Erythroblast (primary cell): ENCODE data around the gene MLIP.

Experiments used
- DNase-seq, 2 experiments: peaks; one replicate each; lab custom pipeline; 2025; lab: John Stamatoyannopoulos, UW
- GATA1 ChIP-seq: IDR thresholded peaks from 2 replicates; pipeline ENCODE4 v1.6.1; 2011; ENCODE audit warnings: low read depth, mild to moderate bottlenecking, control low read depth, low read length, moderate library complexity
- POLR2A ChIP-seq: IDR thresholded peaks from 2 replicates; pipeline ENCODE4 v1.6.1; 2011; ENCODE audit warnings: mild to moderate bottlenecking, low read length

Gene MLIP

DNA sequence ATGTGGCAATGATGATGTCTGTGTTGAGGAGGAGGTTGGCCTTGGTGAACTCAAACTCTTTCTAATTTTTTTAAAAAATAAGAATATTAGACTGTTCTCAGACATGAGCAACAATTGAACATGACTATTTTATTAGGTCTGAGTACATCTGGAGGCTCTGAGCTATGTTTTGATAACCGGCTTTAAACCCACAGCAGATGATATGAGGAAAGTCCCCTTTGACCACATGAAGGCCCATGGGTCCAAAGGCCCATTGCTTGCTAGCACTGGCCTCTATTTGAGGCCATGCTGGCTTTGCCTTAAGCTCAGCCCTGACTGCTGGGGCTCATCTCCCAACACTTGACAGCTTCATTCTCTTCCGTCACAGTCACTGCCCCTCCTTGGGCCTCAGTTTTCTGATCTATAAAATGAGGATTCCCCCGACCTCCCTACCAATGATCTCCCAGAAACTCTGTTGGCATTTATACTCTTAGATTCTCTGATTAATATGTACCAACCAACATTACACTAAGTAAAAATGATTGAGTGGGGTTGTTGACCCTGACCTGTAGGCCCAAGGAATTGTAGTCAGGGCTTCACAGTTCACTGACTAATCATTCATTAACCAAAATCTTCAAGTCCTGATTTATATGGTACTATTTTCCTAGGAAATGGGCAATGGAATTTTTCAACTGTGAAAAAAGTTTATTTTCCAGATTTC is 173.1 kb downstream of the MLIP start:
- no peak for DNase-seq
- TF ChIP-seq POLR2A (no peak), GATA1 (no peak)

DNA sequence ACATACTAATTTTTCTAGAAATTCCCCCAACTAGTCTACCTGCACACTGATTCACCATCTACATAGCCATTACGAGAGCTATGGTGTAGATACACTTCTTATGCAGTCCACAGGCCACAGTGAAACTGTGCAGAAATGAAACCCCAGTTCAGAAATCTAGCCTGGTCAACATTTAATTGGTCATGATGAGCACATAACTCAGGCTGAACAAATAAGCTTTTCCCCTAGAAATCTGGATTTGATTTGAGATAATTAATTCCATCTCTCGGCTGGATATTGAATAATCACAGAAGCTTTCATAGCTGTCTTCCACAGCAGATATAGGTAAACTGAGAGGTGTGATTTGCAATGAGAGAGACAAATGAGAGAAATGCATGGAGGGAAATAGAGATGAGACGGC is 174.4 kb downstream of the MLIP start:
- DNase-seq, result no peak
- TF ChIP-seq POLR2A (no peak), GATA1 (no peak)

DNA sequence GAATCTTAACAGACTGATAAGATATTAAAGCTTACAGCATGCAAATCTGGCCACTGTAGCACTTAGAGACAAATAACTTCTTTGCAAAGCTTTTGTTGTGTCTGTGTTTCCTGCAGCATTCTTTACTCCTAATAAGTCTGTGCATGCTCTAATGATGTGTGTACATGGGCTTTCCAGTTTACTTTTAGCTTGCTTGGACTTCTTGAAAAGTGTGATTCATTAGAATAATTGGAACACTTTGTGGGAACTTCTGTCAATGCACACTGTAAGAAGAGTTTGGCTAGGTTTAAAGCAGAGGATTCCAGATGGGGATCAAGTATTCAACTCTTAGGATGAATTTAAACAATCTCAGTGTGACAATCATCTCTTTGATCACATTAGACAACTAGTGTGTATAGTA is 174.9 kb downstream of the MLIP start:
- no peak for TF ChIP-seq POLR2A
- no peak for DNase-seq

DNA sequence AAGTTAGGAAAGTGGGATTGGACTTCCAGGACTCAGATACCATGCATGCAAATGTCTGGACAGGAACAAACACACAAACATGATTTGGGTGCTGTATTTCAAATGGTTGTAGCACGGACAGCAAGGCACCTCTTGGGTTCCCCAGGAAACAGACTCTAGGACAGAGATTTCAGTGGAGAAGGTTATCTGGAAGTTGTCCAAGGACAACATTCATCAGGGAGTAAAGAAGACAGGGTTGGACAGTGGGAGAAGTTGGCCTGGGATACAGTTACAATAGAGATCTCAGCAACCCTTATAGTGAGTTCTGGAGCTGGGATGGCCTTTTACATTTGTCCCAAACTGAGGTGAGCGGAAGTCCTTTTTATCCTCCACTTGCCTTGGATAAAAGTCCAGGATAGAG is 177.2 kb downstream of the MLIP start:
- TF ChIP-seq GATA1 (no peak), POLR2A (no peak)
- DNase-seq, result no peak

DNA sequence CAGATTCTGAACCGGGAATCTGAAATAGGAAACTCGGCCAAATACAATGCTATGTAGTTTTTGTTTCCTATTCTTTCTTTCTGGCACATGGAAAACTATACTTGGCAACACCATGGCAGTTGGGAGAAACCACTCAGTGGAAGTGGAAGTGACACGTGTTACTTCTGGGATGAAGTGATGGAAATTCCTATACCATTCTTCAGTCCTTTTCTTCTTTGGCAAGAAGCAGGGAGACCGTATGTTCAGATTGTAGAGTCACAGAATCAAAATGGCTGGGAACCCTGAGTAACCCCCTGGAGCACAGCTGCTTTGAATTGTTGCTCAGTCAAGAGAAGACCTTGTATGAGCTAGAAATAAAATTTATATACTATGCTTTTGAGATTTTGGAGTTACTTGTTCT is 178.2 kb downstream of the MLIP start:
- no peak for TF ChIP-seq GATA1
- TF ChIP-seq POLR2A, result no peak

DNA sequence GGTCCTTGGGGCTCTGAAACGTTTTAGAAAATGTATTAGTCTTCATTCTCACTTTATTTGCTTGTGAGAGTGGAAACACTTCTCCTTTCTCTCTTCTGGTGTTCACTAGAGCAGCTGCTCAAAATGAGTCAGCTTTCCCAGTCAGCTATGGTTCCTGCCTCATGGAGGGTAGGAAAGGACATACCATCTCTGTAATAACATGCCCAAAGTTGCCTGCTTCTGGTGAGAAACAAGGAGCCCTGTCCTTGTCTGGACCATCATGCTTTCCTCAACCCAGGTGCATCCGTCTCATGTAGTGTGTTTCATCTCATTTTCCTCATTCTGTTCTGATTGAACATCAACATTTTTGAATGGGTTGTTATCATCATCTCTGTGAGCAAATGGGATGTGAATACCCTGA is 179.9 kb downstream of the MLIP start:
- no peak for DNase-seq
- TF ChIP-seq GATA1, result no peak
- no peak for TF ChIP-seq POLR2A

More for the DNA sequence above, 178.2 kb downstream of the MLIP start:
- DNase-seq, result no peak

DNA sequence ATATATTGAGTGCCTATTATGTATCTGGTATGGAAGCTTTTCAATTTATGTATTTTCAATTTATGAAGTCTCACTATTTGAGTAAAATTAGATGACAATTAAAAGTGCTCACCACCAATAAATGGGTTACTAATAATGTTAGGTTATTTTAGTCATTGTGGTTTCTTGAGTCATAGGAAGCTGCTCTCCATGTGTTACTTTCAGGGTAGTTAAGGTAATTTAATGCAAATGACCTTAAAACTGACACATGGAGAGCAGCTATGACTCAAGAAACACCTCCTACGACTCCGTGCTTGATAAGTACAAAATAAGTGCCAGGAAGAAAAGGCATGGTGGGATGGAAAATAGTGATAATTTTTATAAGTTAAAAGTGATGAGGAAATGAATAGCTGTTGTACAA is 180.5 kb downstream of the MLIP start:
- no peak for TF ChIP-seq GATA1
- no peak for DNase-seq

DNA sequence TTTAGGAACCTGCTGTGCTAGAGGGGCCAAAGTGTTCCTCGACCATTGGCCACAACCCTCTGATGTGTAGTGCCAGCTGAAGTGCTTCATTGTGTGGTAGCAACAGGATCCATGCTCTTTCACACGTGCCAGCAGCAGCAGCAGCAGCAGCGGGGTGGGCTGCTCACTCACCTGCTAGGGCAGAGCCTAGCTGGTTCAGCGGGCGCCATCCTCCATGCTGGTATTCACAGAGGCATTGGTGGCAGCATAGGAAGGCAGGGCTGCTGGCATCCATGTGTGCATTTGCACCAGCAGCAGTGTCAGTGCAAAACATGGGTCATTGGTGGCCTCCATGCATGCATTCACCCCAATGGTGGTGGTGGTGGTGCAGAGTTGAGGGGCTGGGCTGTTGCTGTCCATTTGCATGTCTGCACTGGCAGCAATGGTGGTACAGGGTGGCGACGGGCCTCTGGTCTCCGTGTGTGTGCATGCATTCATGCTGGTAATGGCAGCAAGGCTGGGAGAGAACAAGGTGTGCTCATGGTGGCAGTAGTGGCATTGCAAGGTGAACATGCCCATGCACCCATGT is 183.8 kb downstream of the MLIP start:
- no peak for DNase-seq
- TF ChIP-seq GATA1, result no peak
- no peak for TF ChIP-seq POLR2A

DNA sequence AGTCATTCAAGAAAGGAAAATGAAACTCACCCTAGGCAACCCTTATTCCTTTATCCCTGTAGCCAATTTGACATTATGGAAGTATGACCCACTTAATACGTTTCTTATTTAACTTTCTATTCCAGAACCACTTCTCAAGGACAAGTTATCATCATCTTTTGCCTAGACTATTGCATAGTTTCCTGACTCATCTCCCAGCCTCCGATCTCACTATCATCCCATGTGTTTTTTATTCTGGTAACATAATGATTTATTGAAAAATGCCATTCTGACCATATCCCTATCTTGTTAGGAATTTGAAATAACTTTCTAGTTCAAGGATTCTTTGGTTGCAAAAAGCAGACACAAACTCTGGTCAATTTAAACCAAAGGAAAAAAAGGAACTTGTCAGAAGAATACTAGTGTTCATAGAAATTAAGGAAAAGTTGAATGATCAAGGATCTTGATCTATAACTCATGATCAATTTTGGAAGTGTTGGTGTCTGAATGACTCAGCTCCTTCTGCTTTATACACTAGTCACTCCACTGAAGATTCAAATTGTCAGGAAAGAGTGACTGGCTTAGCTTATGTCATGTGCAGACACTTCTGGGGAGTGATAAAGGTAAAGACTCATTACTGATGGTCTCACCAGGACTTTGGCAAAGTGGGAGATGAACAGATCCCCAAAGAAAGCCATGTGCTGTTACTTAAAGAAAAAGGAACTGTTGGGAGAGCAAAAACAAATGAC is 188.5 kb downstream of the MLIP start:
- TF ChIP-seq POLR2A, result no peak
- TF ChIP-seq GATA1, result no peak
- DNase-seq, result no peak

DNA sequence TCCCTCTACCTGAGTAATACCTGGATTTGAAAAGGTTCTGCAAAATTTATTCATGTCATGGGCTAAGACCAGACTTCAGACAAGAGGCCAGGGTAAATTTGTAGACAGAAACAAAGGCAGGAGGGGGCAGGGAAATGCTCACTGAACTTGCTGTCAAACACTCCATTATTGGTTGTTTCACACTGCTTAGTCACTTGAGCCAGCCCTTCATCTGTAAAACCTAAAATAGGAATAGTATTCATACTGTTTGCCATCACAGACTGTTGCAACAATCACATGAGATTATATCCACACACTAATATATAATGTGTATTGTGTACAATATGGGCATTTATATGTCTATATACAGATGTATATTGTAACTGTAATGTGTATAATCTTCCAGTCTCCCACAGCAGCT is 190.5 kb downstream of the MLIP start:
- DNase-seq, result no peak
- no peak for TF ChIP-seq POLR2A
- TF ChIP-seq GATA1, result no peak

DNA sequence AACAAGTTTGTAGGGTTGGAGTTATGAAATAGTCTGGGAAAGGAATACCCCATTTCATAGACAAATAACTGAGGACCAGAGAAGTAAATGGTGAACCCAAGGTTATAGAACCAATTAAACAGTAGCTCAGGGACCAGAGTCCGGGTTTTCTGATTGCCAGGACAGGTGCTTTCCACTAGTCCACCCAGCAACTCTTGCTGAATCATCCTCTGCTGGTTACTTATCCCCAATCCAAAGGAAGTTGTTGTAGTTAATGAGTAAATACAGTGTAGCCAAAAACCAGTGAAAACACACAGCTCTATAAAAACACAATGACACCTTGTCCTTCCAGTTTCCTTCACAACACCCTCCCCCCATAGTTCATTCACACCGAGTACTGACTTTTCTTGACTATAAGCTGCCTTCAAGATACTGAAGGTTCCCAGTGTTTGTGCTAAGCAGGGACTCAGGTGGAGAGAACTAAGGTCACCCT is 196.2 kb downstream of the MLIP start:
- no peak for DNase-seq
- TF ChIP-seq GATA1 (no peak), POLR2A (no peak)

DNA sequence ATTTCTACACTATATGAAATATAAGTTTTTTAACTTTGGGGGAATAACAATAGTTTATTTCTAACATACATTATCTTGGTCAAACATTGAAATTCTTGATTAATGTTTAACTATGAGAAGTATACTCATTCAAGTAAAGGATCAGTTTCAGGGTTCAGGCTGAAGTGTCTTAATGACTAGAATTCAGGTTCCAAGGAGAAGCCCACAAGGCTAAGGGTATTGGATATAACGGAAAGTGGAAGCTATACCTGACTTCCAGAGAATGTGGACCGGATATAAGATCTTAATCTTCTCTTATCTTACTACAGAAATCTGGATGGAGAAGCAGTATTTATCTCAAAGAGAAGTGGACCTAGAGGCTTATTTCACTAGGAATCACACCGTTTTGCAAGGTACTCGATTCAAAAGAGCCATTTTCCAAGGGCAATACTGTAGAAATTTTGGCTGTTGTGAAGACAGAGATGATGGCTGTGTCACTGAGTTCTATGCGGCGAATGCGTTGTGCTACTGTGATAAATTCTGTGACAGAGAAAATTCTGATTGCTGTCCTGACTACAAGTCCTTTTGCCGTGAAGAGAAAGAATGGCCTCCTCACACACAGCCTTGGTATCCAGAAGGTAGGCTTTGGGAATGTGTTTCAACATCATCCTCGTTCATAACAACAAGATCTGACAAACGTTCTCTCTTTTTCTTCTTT is 197.2 kb downstream of the MLIP start, which contains the start of gene TINAG:
Gene TINAG, plus strand, starts transcription at position 153 of the 697 bp plus-strand sequence. Its CDS starts 110 bp downstream, at position 263.
- no peak for DNase-seq
- TF ChIP-seq POLR2A, result no peak
- TF ChIP-seq GATA1, result no peak

DNA sequence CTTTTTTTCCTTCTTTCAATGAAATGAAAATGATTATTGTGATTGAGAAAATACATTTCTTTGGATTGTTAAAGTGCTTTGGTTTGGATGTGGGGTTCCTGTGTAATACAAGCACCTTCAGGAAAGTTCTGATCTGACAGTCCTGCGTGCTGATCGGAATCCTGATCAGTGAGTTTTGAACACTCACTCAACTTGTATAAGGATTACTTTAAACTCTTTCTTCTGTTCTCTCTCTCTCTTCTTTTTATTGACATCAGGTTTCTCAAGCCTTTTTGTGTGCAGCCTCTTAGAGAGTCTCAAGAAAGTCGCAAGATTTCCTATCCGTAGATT is 197.7 kb downstream of the MLIP start:
- DNase-seq, result no peak
- TF ChIP-seq GATA1 (no peak), POLR2A (no peak)
